ENCODE measurements around the gene CALHM2.
"Not testable (repeated sequence)": the region's sequence is repeated elsewhere in the genome, so short reads cannot be mapped to it uniquely, and the experiment has no call there.

DNA sequence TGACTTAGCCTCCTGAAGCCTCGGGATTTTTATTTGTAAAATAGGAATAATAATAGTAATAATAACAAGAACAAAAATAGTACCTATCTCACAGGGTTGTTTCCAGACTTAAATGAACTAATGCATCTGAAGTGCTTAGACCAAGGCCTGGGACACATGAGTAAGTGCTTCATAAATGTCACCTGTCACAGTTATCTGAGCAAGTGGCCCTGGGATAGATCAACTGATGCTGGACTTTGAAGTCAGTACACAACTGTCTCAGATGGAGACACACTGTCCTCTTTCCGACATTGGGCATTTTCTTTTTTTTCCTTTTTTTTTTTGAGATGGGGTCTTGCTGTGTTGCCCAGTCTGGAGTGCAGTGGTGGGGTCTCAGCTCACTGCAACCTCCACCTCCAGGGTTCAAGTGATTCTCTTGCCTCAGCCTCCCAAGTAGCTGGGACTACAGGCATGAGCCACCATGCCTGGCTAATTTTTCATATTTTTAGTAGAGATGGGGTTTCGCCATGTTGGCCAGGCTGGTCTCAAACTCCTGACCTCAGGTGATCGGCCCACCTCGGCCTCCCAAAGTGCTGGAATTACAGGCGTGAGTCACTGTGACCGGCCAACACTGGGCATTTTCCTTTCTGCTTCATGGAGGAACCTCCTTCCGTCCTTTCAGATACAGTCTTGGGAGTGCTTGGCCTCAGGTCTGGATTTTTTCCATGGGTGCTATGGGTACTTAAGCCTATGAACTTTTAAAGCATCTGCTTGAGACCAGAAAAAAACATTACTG lies 34.7 kb upstream of the CALHM2 start:
- TF ChIP-seq, protein P1, sequence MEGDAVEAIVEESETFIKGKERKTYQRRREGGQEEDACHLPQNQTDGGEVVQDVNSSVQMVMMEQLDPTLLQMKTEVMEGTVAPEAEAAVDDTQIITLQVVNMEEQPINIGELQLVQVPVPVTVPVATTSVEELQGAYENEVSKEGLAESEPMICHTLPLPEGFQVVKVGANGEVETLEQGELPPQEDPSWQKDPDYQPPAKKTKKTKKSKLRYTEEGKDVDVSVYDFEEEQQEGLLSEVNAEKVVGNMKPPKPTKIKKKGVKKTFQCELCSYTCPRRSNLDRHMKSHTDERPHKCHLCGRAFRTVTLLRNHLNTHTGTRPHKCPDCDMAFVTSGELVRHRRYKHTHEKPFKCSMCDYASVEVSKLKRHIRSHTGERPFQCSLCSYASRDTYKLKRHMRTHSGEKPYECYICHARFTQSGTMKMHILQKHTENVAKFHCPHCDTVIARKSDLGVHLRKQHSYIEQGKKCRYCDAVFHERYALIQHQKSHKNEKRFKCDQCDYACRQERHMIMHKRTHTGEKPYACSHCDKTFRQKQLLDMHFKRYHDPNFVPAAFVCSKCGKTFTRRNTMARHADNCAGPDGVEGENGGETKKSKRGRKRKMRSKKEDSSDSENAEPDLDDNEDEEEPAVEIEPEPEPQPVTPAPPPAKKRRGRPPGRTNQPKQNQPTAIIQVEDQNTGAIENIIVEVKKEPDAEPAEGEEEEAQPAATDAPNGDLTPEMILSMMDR (IDR thresholded peaks at IDR 0.05; ENCODE audit: extremely low read depth in 1 of 2, insufficient read depth in 1 of 2, low read depth in 1 of 2, low read length in 2 of 2) = not testable (repeated sequence)
- TF ChIP-seq POLR2A (IDR thresholded peaks at IDR 0.05; ENCODE audit: low read depth, low read length) = not testable (repeated sequence)
- TF ChIP-seq, protein P2, sequence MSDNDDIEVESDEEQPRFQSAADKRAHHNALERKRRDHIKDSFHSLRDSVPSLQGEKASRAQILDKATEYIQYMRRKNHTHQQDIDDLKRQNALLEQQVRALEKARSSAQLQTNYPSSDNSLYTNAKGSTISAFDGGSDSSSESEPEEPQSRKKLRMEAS (IDR thresholded peaks at IDR 0.05; ENCODE audit: insufficient read depth, insufficient read length) = not testable (repeated sequence)

Measured in endothelial cell of umbilical vein (primary cell).